HUES64 (cell line): ENCODE data around the gene NANOG. TPM values are rescaled to one million over a fixed set of nuclear protein-coding genes. Genes with fewer than 3 reads are reported as not detected.
"Not testable (repeated sequence)": the region's sequence is repeated elsewhere in the genome, so short reads cannot be mapped to it uniquely, and the experiment has no call there.

ENCODE experiments used
- H3K27ac ChIP-seq: 2 replicates; pipeline ENCODE4 v1.7.0; 2013; ENCODE audit warnings: low read depth, low read length, inconsistent platforms
- H3K27me3 ChIP-seq: 2 replicates; pipeline ENCODE4 v1.6.1; 2013; ENCODE audit warnings: mild to moderate bottlenecking, low read length; ENCODE audit not compliant: insufficient read depth
- H3K36me3 ChIP-seq: 2 replicates; pipeline ENCODE4 v1.6.1; 2013; ENCODE audit warnings: mild to moderate bottlenecking, low read length; ENCODE audit not compliant: insufficient read depth
- H3K4me1 ChIP-seq: 2 replicates; pipeline ENCODE4 v1.6.1; 2013; ENCODE audit warnings: mild to moderate bottlenecking, low read length, moderate library complexity; ENCODE audit not compliant: insufficient read depth
- H3K4me3 ChIP-seq: 2 replicates; pipeline ENCODE4 v1.5.1; 2013; ENCODE audit warnings: mild to moderate bottlenecking, low read length, moderate library complexity
- H3K9ac ChIP-seq: 2 replicates; pipeline ENCODE4 v1.6.1; 2013; ENCODE audit warnings: mild to moderate bottlenecking, low read depth, low read length
- H3K9me3 ChIP-seq: 2 replicates; pipeline ENCODE4 v1.6.1; 2013; ENCODE audit warnings: low read depth, low read length; ENCODE audit not compliant: insufficient read depth
- WGBS: fragments of 150-250, 120-280 bp; methylation state at CpG from one replicate; pipeline ENCODE4 v1.1.7; 2013; ENCODE audit warnings: missing lambda C conversion rate; 5-methylcytosine and 5-hydroxymethylcytosine counted together
- polyA plus RNA-seq, 2 experiments: library from polyadenylated mRNA; stranded (reverse); fragments of 50-300 nt; gene quantifications; one replicate each; pipeline ENCODE4 v1.2.3, GENCODE V29; 2013

The NANOG gene
- polyA plus RNA-seq (2013, experiment 1 of 2) = 73.3 TPM
- polyA plus RNA-seq (2013, experiment 2 of 2) = 73.7 TPM

DNA sequence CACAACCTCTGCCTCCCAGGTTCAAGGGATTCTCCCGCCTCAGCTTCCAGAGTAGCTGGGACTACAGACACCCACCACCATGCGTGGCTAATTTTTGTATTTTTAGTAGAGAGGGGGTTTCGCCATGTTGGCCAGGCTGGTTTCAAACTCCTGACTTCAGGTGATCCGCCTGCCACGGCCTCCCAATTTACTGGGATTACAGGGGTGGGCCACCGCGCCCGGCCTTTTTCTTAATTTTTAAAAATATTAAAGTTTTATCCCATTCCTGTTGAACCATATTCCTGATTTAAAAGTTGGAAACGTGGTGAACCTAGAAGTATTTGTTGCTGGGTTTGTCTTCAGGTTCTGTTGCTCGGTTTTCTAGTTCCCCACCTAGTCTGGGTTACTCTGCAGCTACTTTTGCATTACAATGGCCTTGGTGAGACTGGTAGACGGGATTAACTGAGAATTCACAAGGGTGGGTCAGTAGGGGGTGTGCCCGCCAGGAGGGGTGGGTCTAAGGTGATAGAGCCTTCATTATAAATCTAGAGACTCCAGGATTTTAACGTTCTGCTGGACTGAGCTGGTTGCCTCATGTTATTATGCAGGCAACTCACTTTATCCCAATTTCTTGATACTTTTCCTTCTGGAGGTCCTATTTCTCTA is at the start of gene NANOG:
Gene NANOG, plus strand, starts transcription at position 519 of the 645 bp plus-strand sequence. CDS start 213 bp downstream, outside the sequence.
- peak within 1 kb of the TSS; percentile 90 for H3K27ac ChIP-seq
- peak within 1 kb of the TSS; percentile 67 for H3K9ac ChIP-seq
- not testable (repeated sequence) for H3K27me3 ChIP-seq, H3K9me3 ChIP-seq
- peak within 1 kb of the TSS; percentile 71 for H3K4me3 ChIP-seq
- H3K4me1 ChIP-seq = peaks cover 43% of the 10 kb centered on the region
- H3K36me3 ChIP-seq = peaks cover 30% of the 10 kb centered on the region
- WGBS = 18% methylated on average over 8 of the region's 13 CpGs

GRCh38 chr12:7747246-7747645 is 42.0 kb upstream of the NANOG start, which contains the start of gene CLEC4C:
TSS of gene CLEC4C (minus strand) at chr12:7747375. CDS start at chr12:7747348, 27 bp downstream.
- H3K4me3 ChIP-seq = no peak within 1 kb of the TSS
- no peaks in the 10 kb centered on the region for H3K9me3 ChIP-seq
- no peak within 1 kb of the TSS for H3K9ac ChIP-seq
- whole genome bisulfite sequencing = 99% methylated on average over 4 of the region's 5 CpGs
- H3K27ac ChIP-seq = no peak within 1 kb of the TSS
- H3K27me3 ChIP-seq = no peaks in the 10 kb centered on the region
- H3K4me1 ChIP-seq = no peaks in the 10 kb centered on the region
- no peaks in the 10 kb centered on the region for H3K36me3 ChIP-seq

- Histone ChIP-seq H3K4me3 (no peak overlapping the region), H3K4me1 (no peaks in the 10 kb centered on the region), H3K27me3 (no peaks in the 10 kb centered on the region), H3K9ac (no peak overlapping the region), H3K36me3 (no peaks in the 10 kb centered on the region), H3K9me3 (no peaks in the 10 kb centered on the region), H3K27ac (no peak overlapping the region)
- 80% methylated on average over 4 of the region's 4 CpGs for whole genome bisulfite sequencing
Observed at GRCh38 chr12:7748852-7749251, 40.4 kb upstream of the NANOG start.

GRCh38 chr12:7749442-7749841 is 39.8 kb upstream of the NANOG start:
- Histone ChIP-seq H3K9me3 (no peaks in the 10 kb centered on the region), H3K9ac (no peak overlapping the region), H3K27me3 (no peaks in the 10 kb centered on the region), H3K27ac (no peak overlapping the region), H3K4me1 (no peaks in the 10 kb centered on the region), H3K36me3 (no peaks in the 10 kb centered on the region), H3K4me3 (no peak overlapping the region)
- 94% methylated on average over 8 of the region's 8 CpGs for WGBS

- Histone ChIP-seq H3K27me3 (no peaks in the 10 kb centered on the region), H3K9ac (no peak overlapping the region), H3K9me3 (no peaks in the 10 kb centered on the region), H3K4me1 (no peaks in the 10 kb centered on the region), H3K27ac (no peak overlapping the region), H3K36me3 (no peaks in the 10 kb centered on the region), H3K4me3 (no peak overlapping the region)
- 86% methylated on average over 6 of the region's 6 CpGs for WGBS
Observed at GRCh38 chr12:7750350-7750749, 38.9 kb upstream of the NANOG start.

GRCh38 chr12:7751394-7751793 is 37.8 kb upstream of the NANOG start:
- Histone ChIP-seq H3K4me3 (no peak overlapping the region), H3K27ac (no peak overlapping the region)
- 94% methylated on average over 20 of the region's 20 CpGs for WGBS

GRCh38 chr12:7751941-7752922 is 37.0 kb upstream of the NANOG start:
- 96% methylated on average over 44 of the region's 48 CpGs for WGBS
- H3K27me3 ChIP-seq, H3K4me1 ChIP-seq, H3K36me3 ChIP-seq, H3K4me3 ChIP-seq, H3K9ac ChIP-seq, H3K27ac ChIP-seq, H3K9me3 ChIP-seq: not testable (repeated sequence)

More at GRCh38 chr12:7751394-7751793, 37.8 kb upstream of the NANOG start:
- no peaks in the 10 kb centered on the region for H3K27me3 ChIP-seq
- H3K4me1 ChIP-seq = no peaks in the 10 kb centered on the region
- H3K36me3 ChIP-seq = no peaks in the 10 kb centered on the region
- no peak overlapping the region for H3K9ac ChIP-seq
- H3K9me3 ChIP-seq = no peaks in the 10 kb centered on the region

DNA sequence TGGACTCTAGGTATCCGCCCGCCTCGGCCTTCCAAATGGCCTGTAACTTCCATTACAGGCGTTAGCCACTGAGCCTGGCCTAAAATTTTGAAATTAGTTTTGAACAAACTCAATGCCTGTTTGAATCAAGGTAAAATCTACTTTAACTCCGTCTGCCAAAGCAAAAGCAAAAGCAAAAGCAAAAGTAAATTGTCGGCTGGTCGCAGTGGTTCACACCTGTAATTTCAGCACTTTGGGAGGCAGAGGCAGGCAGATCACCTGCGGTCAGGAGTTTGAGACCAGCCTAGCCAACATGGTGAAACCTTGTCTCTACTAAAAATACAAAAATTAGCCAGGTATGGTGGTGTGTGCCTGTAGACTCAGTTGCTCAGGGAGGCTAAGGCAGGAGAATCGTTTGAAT is 33.5 kb upstream of the NANOG start:
- 98% methylated on average over 9 of the region's 9 CpGs for WGBS
- peaks cover 17% of the 10 kb centered on the region for H3K4me1 ChIP-seq
- not testable (repeated sequence) for H3K27me3 ChIP-seq, H3K27ac ChIP-seq, H3K9me3 ChIP-seq, H3K36me3 ChIP-seq, H3K4me3 ChIP-seq, H3K9ac ChIP-seq

GRCh38 chr12:7756993-7757392 is 32.2 kb upstream of the NANOG start:
- no peaks in the 10 kb centered on the region for H3K27me3 ChIP-seq
- no peak overlapping the region for H3K4me3 ChIP-seq
- no peak overlapping the region for H3K27ac ChIP-seq
- no peaks in the 10 kb centered on the region for H3K36me3 ChIP-seq
- no peaks in the 10 kb centered on the region for H3K9me3 ChIP-seq
- no peak overlapping the region for H3K9ac ChIP-seq
- H3K4me1 ChIP-seq = peaks cover 17% of the 10 kb centered on the region
- WGBS = 69% methylated on average over 2 of the region's 2 CpGs

- Histone ChIP-seq H3K4me3 (0 out of 2 replicates have a peak overlapping the region, but pooled peaks have one; percentile 20), H3K4me1 (peaks cover 17% of the 10 kb centered on the region), H3K9me3 (no peaks in the 10 kb centered on the region), H3K27me3 (no peaks in the 10 kb centered on the region), H3K36me3 (no peaks in the 10 kb centered on the region), H3K9ac (no peak overlapping the region), H3K27ac (peak overlapping the region; percentile 76; the same call in 1 of the 2 replicates)
- 64% methylated on average over 9 of the region's 9 CpGs for WGBS
Observed at GRCh38 chr12:7758766-7759140, 30.4 kb upstream of the NANOG start.

GRCh38 chr12:7769999-7770398 is 19.2 kb upstream of the NANOG start:
- Histone ChIP-seq H3K9ac (no peak overlapping the region), H3K9me3 (no peaks in the 10 kb centered on the region), H3K27ac (no peak overlapping the region), H3K27me3 (no peaks in the 10 kb centered on the region), H3K4me1 (no peaks in the 10 kb centered on the region), H3K4me3 (no peak overlapping the region), H3K36me3 (no peaks in the 10 kb centered on the region)
- WGBS = 85% methylated on average over 3 of the region's 3 CpGs
